Transverse colon (tissue), 4 donors: Measurements from ENCODE around the gene ZFP14.

Experiments used
- EP300 ChIP-seq: sonication (generic); formaldehyde crosslinking; IDR thresholded peaks from one replicate; pipeline ENCODE4 v1.6.1; 2017; ENCODE audit warnings: antibody characterized with exemption, low read depth
- POLR2A ChIP-seq: fragments of 450-650 bp; IDR thresholded peaks from one replicate; pipeline ENCODE4 v1.6.1; 2016; ENCODE audit warnings: antibody characterized with exemption, mild to moderate bottlenecking, moderate library complexity
- POLR2AphosphoS5 ChIP-seq, 3 donors: sonication (generic); formaldehyde crosslinking; IDR thresholded peaks; one replicate each; pipeline ENCODE4 v1.6.1; 2016; ENCODE audit warnings: antibody characterized with exemption in 3 of 3
- TF ChIP-seq, protein P1 (sequence below), 5 experiments: fragments of 200-600 bp in 3 of 5; fragments of 450-650 bp in 2 of 5; sonication (generic) in 3 of 5; IDR thresholded peaks; 1 replicate in 2 of 5; 2 replicates in 3 of 5; pipeline ENCODE4 v1.5.1; 2016 to 2017; ENCODE audit warnings: antibody characterized with exemption in 5 of 5, inconsistent platforms in 3 of 5, mild to moderate bottlenecking in 2 of 5, moderate library complexity in 1 of 5

DNA sequence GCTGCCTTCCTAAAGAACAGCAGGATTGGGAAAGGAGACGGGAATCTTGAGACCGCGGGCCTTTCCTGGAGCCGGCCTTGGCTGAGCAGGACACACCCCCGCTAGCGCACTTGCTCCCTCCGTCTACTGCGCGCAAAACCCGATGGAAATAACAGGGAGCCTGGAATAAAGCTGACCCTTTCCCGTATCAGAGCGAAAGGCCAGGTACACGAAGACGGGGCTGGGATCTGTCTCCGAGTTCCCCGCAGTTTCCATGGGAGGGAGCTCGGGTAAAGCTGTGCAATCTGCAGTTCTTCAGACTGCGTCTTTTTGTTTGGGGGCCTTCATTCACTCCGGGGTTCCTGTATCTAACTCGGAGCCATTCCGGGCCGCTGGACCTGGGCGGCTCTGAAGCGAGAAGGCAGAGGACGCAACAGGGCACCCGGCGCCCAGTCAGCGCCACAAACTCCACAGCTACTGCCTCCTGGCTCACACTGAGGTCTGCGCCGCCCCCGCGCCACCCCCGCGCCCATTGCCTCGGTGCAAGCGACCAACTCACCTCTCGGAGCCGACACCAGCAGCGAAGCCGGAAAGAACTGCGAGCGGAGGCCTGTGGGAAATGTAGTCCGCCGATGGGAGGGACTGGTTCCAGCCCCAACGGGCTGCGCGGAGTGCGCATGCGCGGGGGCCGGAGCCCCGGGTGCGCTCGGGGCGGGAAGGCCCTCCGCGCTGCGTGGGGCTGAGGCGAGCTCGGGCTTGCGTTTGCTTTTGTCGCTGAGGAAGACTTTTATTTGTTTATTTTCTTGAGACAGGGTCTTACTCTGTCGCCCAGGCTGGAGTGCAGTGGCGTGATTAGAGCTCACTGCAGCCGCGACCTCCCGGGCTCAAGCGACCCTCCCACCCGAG lies at the start of gene ZFP14:
- TF ChIP-seq, protein P1, sequence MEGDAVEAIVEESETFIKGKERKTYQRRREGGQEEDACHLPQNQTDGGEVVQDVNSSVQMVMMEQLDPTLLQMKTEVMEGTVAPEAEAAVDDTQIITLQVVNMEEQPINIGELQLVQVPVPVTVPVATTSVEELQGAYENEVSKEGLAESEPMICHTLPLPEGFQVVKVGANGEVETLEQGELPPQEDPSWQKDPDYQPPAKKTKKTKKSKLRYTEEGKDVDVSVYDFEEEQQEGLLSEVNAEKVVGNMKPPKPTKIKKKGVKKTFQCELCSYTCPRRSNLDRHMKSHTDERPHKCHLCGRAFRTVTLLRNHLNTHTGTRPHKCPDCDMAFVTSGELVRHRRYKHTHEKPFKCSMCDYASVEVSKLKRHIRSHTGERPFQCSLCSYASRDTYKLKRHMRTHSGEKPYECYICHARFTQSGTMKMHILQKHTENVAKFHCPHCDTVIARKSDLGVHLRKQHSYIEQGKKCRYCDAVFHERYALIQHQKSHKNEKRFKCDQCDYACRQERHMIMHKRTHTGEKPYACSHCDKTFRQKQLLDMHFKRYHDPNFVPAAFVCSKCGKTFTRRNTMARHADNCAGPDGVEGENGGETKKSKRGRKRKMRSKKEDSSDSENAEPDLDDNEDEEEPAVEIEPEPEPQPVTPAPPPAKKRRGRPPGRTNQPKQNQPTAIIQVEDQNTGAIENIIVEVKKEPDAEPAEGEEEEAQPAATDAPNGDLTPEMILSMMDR (IDR thresholded peaks at IDR 0.05): peak in 1 of 5 experiments; percentile 18
- no peak for TF ChIP-seq EP300
- TF ChIP-seq POLR2AphosphoS5 (IDR thresholded peaks at IDR 0.05): peak; percentile 79 to 85 (median 85)
- TF ChIP-seq POLR2A: peak; percentile 74
